ENCODE data around the gene INTS1.

INTS1 gene

GRCh38 chr7:1486571-1486970 lies 17.6 kb downstream of the INTS1 start:
- DNase-seq = no peak

- no peak for DNase-seq
Measured at GRCh38 chr7:1485156-1485555, 19.0 kb downstream of the INTS1 start.

GRCh38 chr7:1484569-1484968 lies 19.6 kb downstream of the INTS1 start:
- no peak for DNase-seq

GRCh38 chr7:1483536-1484505 lies 20.4 kb downstream of the INTS1 start:
- DNase-seq = no peak

GRCh38 chr7:1483079-1483478 lies 21.1 kb downstream of the INTS1 start:
- no peak for DNase-seq

- DNase-seq = no peak
Measured at GRCh38 chr7:1481300-1481699, 22.9 kb downstream of the INTS1 start.

GRCh38 chr7:1480670-1481069 lies 23.5 kb downstream of the INTS1 start:
- DNase-seq = no peak

- no peak for DNase-seq
Measured at GRCh38 chr7:1479287-1479686, 24.9 kb downstream of the INTS1 start.

GRCh38 chr7:1478480-1478879 lies 25.7 kb downstream of the INTS1 start:
- no peak for DNase-seq

GRCh38 chr7:1476859-1477258 lies 27.3 kb downstream of the INTS1 start:
- DNase-seq = no peak

- no peak for DNase-seq
Measured at GRCh38 chr7:1475991-1476390, 28.2 kb downstream of the INTS1 start.

GRCh38 chr7:1475393-1475792 lies 28.8 kb downstream of the INTS1 start:
- no peak for DNase-seq

- no peak for DNase-seq
Measured at GRCh38 chr7:1474736-1475135, 29.5 kb downstream of the INTS1 start.

- peak; percentile 59 for DNase-seq
Measured at GRCh38 chr7:1473864-1474512, 30.2 kb downstream of the INTS1 start.

GRCh38 chr7:1470901-1471300 lies 33.3 kb downstream of the INTS1 start:
- no peak for DNase-seq

GRCh38 chr7:1468643-1469298 lies 35.4 kb downstream of the INTS1 start:
- no peak for DNase-seq

- DNase-seq = no peak
Measured at GRCh38 chr7:1468203-1468602, 36.0 kb downstream of the INTS1 start.

- no peak for DNase-seq
Measured at GRCh38 chr7:1466524-1467271, 37.5 kb downstream of the INTS1 start.

- DNase-seq = no peak
Measured at GRCh38 chr7:1464694-1465093, 39.5 kb downstream of the INTS1 start.

- DNase-seq = no peak
Measured at GRCh38 chr7:1463676-1464223, 40.4 kb downstream of the INTS1 start.

- no peak for DNase-seq
Measured at GRCh38 chr7:1461646-1462375, 42.4 kb downstream of the INTS1 start.

Measured in DMS 273 treated with DMSO at 0.1 percent for 48 hours (cell line).